ENCODE data around the gene TNIP3.

The TNIP3 gene

GRCh38 chr4:121150486-121150885 is 13.6 kb downstream of the TNIP3 start:
- no peak for TF ChIP-seq CTCF (IDR thresholded peaks at IDR 0.05; ENCODE audit: insufficient read depth, low read length, poor library complexity, severe bottlenecking)
- Histone ChIP-seq H3K36me3 (ENCODE audit: control insufficient read depth, insufficient read depth, low read length) (no peaks in the 10 kb centered on the region), H3K4me3 (replicated peaks; ENCODE audit: low read depth, low read length) (no peak overlapping the region), H3K27me3 (replicated peaks; ENCODE audit: control insufficient read depth, insufficient read depth, low read length) (no peaks in the 10 kb centered on the region)
- DNase-seq (ENCODE audit: extremely low read depth, insufficient read length) = no peak

GRCh38 chr4:121150003-121150402 is 14.1 kb downstream of the TNIP3 start:
- no peak for TF ChIP-seq CTCF (IDR thresholded peaks at IDR 0.05; ENCODE audit: insufficient read depth, low read length, poor library complexity, severe bottlenecking)
- DNase-seq (ENCODE audit: extremely low read depth, insufficient read length) = no peak
- Histone ChIP-seq H3K27me3 (replicated peaks; ENCODE audit: control insufficient read depth, insufficient read depth, low read length) (no peaks in the 10 kb centered on the region), H3K36me3 (ENCODE audit: control insufficient read depth, insufficient read depth, low read length) (no peaks in the 10 kb centered on the region), H3K4me3 (replicated peaks; ENCODE audit: low read depth, low read length) (no peak overlapping the region)

- Histone ChIP-seq H3K36me3 (ENCODE audit: control insufficient read depth, insufficient read depth, low read length) (no peaks in the 10 kb centered on the region), H3K27me3 (replicated peaks; ENCODE audit: control insufficient read depth, insufficient read depth, low read length) (no peaks in the 10 kb centered on the region), H3K4me3 (replicated peaks; ENCODE audit: low read depth, low read length) (no peak overlapping the region)
- no peak for DNase-seq (ENCODE audit: extremely low read depth, insufficient read length)
- TF ChIP-seq CTCF (IDR thresholded peaks at IDR 0.05; ENCODE audit: insufficient read depth, low read length, poor library complexity, severe bottlenecking) = no peak
Observed at GRCh38 chr4:121148621-121149020, 15.5 kb downstream of the TNIP3 start.

GRCh38 chr4:121148000-121148399 is 16.1 kb downstream of the TNIP3 start:
- no peaks in the 10 kb centered on the region for H3K36me3 ChIP-seq (ENCODE audit: control insufficient read depth, insufficient read depth, low read length)
- H3K27me3 ChIP-seq (replicated peaks; ENCODE audit: control insufficient read depth, insufficient read depth, low read length) = no peaks in the 10 kb centered on the region
- DNase-seq (ENCODE audit: extremely low read depth, insufficient read length) = no peak
- no peak overlapping the region for H3K4me3 ChIP-seq (replicated peaks; ENCODE audit: low read depth, low read length)
- TF ChIP-seq CTCF (IDR thresholded peaks at IDR 0.05; ENCODE audit: insufficient read depth, low read length, poor library complexity, severe bottlenecking) = no peak

GRCh38 chr4:121146530-121146929 is 17.6 kb downstream of the TNIP3 start:
- Histone ChIP-seq H3K36me3 (ENCODE audit: control insufficient read depth, insufficient read depth, low read length) (no peaks in the 10 kb centered on the region), H3K4me3 (replicated peaks; ENCODE audit: low read depth, low read length) (no peak overlapping the region), H3K27me3 (replicated peaks; ENCODE audit: control insufficient read depth, insufficient read depth, low read length) (no peaks in the 10 kb centered on the region)
- no peak for TF ChIP-seq CTCF (IDR thresholded peaks at IDR 0.05; ENCODE audit: insufficient read depth, low read length, poor library complexity, severe bottlenecking)
- DNase-seq (ENCODE audit: extremely low read depth, insufficient read length) = no peak

- H3K36me3 ChIP-seq (ENCODE audit: control insufficient read depth, insufficient read depth, low read length) = no peaks in the 10 kb centered on the region
- DNase-seq (ENCODE audit: extremely low read depth, insufficient read length) = no peak
- H3K4me3 ChIP-seq (replicated peaks; ENCODE audit: low read depth, low read length) = no peak overlapping the region
- H3K27me3 ChIP-seq (replicated peaks; ENCODE audit: control insufficient read depth, insufficient read depth, low read length) = no peaks in the 10 kb centered on the region
- TF ChIP-seq CTCF (IDR thresholded peaks at IDR 0.05; ENCODE audit: insufficient read depth, low read length, poor library complexity, severe bottlenecking) = no peak
Observed at GRCh38 chr4:121145430-121145829, 18.7 kb downstream of the TNIP3 start.
